ENCODE results near the gene CLDN2.
"Not testable (repeated sequence)": the region's sequence is repeated elsewhere in the genome, so short reads cannot be mapped to it uniquely, and the experiment has no call there.

Gene CLDN2

DNA sequence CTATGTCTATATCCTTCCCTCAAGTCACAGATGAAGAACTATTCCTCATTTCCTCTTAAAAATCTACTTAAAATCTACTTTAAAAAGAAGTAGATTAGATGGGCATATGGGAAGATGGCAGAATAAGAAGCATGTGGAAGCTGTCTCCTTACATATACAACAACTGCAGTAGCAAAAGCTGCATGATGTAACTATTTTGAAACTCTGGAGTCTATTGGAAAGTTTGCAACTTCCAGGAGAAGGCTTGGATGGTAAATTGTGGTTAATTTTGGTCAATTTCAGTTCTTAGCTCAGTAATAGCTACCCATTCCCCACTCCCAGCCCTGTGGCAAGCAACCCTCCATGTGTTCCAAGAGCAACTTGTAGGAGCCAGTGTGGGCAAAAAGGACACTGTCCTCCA is 42.9 kb downstream of the CLDN2 start:
- DNase-seq (ENCODE audit: low read depth), result no peak

DNA sequence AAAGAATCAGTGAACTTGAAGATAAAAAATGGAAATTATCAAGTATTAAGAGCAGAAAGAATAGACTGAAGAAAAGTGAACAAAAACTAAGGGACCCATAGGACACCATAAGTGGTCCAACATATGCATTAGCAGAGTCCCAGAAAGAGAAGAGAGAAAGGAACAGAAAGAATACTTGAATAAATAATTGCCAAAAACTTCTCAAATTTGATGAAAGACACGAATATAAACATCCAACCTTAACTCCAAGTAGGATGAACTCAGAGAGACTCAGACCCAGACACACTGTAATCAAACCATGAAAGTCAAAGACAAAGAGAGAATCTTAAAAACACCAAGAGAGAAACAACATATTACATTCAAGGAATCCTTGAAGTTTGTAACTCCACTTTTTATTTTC is 44.1 kb downstream of the CLDN2 start:
- no peak for DNase-seq (ENCODE audit: low read depth)

DNA sequence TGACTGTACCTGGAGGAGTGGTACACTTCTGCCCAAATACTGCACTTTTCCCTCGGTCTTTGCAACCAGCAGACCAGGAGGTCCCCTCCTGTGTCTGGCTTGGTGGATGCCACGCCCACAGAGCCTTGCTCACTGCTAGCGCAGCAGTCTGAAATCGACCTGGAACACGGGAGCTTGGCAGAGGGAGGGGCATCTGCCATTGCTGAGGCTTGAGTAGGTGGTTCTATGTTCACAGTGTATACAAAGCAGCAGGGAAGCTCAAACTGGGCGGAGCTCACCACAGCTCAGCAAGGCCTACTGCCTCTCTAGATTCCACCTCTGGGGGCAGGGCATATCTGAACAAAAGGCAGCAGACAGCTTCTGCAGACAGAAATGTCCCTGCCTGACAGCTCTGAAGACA is 46.3 kb downstream of the CLDN2 start:
- DNase-seq (ENCODE audit: low read depth), result not testable (repeated sequence)

DNA sequence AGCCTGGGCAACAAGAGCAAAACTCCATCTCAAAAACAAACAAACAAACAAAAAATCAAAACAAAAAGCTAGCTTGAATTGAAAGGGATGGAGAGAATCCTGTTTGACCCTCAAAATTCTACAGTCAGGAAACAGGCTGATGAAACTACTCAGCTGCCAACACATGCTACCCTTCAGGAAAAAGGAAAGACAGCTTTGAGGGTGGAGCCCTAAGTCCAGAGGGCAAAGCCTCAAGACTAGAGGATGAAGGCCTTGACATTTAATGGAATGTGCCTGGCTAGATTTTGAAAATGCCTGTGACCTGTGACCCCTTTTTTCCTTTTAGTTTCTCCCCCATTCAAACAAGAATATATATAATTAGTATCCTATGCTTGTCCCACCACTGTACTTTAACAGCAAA is 52.7 kb downstream of the CLDN2 start:
- no peak for DNase-seq (ENCODE audit: low read depth)

DNA sequence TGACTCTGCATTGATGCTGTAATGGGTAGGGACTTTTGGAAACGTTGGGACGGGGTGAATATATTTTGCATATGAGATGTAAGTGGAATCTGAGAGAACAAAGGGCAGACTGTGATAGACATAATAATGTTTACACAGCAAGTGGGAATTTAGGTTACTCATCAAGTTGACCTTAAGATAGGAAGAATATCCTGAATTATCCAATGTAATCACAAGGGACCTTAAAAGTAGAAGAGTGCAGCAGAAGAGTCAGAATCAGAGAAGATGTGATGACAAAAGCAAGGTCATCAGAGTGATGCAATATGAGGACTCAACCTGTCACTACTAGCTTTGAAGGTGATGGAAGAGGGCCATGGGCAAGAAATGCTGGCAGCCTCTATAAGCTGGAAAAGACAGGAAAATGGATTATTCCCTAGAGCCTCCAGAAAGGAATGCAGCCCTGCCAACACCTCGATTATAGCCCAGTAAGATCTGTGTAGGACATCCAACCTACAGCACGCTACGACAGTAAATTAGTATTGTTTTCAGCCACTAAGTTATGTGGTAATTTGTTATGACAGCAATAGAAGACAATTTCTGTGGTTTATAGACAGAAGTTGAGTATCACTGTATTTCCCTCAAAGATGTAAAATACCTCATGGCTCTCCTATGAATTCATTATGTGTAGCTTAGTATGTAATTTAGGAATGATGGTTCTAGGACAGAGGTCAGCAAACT is 53.4 kb downstream of the CLDN2 start:
- DNase-seq (ENCODE audit: low read depth), result no peak

DNA sequence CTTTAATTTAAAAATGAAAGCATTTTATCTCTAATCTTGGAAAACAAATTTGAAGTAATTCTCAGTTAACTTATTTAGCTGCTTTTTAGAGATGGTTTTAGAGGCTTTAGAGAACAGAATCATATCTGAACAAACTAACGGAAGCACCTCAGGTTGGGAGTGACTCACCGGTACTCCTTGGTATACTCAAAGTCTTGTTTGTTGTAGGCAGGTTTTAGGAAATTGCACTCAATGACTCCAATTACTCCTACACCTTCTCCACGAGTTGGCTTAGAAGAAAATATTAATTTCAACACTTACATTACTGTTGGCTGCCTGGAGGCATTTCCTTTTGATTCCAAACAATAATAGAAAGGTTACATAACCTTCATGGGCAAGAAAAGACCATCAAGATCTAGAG is 56.2 kb downstream of the CLDN2 start:
- DNase-seq (ENCODE audit: low read depth), result no peak
